ENCODE data around the gene EDNRA. TPM values are rescaled to one million over a fixed set of nuclear protein-coding genes. Genes with fewer than 3 reads are reported as not detected.

EDNRA gene
- total and polyA plus RNA-seq, 2 of the 4 experiments (the other 2 are of a cell fraction), result 3.8 to 6.5 TPM

- H3K9ac ChIP-seq (ENCODE audit: low read depth, low read length), result no peak overlapping the region
- H2AK5ac ChIP-seq (ENCODE audit: low read depth, low read length), result no peak overlapping the region
- 92% methylated on average over 2 of the region's 2 CpGs; no CpG with 5 or more reads in 1 of the 2 experiments for WGBS, 2 experiments (ENCODE audit: extremely low coverage in 2 of 2, insufficient read length in 1 of 2)
- H3K9me1 ChIP-seq (ENCODE audit: insufficient read depth, low read length), result peaks cover 4% of the 10 kb centered on the region
- H4K20me1 ChIP-seq (ENCODE audit: insufficient read depth, low read length), result no peaks in the 10 kb centered on the region
- H3K36me3 ChIP-seq (ENCODE audit: control insufficient read depth, insufficient read depth, low read length), result peaks cover 3% of the 10 kb centered on the region
- CTCF ChIA-PET, result interaction anchor here (0.7 to 2.0 kb wide), 2 partner anchors 10 to 354 kb away, joined by 3 to 7 read pairs; no protein-coding TSS in a partner anchor
- no peak overlapping the region for H2AFZ ChIP-seq (replicated peaks; ENCODE audit: low read length, poor library complexity)
- no peak overlapping the region for H3K14ac ChIP-seq (replicated peaks; ENCODE audit: low read depth, low read length)
- peaks cover 9 to 20% of the 10 kb centered on the region in 2 experiments for H3K79me1 ChIP-seq (ENCODE audit: low read depth in 1 of 2, low read length in 2 of 2)
- in situ Hi-C loops (cut with MboI; ENCODE audit: low sequenced_read_pairs) (loop anchor here (25.0 kb wide), 1 partner anchor 354 kb away; no protein-coding TSS in a partner anchor), dilution Hi-C loops (cut with HindIII; ENCODE audit: low sequenced_read_pairs, unreplicated experiment) (no loop called here), intact Hi-C loops (cut with micrococcal nuclease) (no loop called here)
- H3K4ac ChIP-seq (ENCODE audit: low read depth, low read length), result no peak overlapping the region
- ATAC-seq (ENCODE audit: low read depth) (no peak), DNase-seq (no peak)
- H3K18ac ChIP-seq (ENCODE audit: low read depth, low read length), result no peak overlapping the region
- H2BK5ac ChIP-seq (ENCODE audit: low read depth, low read length, poor library complexity, severe bottlenecking), result no peak overlapping the region
- POLR2A ChIA-PET (ENCODE audit: unreplicated experiment), result no interaction called here
- H2BK120ac ChIP-seq (ENCODE audit: low read depth, low read length), result no peak overlapping the region
- H3K4me3 ChIP-seq (ENCODE audit: insufficient read depth, low read depth, low read length), result no peak overlapping the region
- no peak overlapping the region for H3K27ac ChIP-seq (ENCODE audit: insufficient read depth, low read length)
- no peak overlapping the region for H2BK15ac ChIP-seq (ENCODE audit: low read depth, low read length)
- no peak overlapping the region for H3K4me2 ChIP-seq (ENCODE audit: low read depth, low read length)
- TF ChIP-seq RCOR1 (IDR thresholded peaks at IDR 0.05; ENCODE audit: insufficient replicate concordance, low read length), result no peak
- no peak for TF ChIP-seq CTCF (conservative IDR thresholded peaks at IDR 0.05; ENCODE audit: low read depth, low read length)
- no peak for TF ChIP-seq SMC3 (IDR thresholded peaks at IDR 0.05; ENCODE audit: low read depth, low read length)
- no peak for TF ChIP-seq FOS (IDR thresholded peaks at IDR 0.05; ENCODE audit: low read depth, low read length)
- TF ChIP-seq MXI1 (IDR thresholded peaks at IDR 0.05; ENCODE audit: borderline replicate concordance, low read depth, low read length), result no peak
- TF ChIP-seq POLR2A (IDR thresholded peaks at IDR 0.05; ENCODE audit: low read depth, low read length), result no peak
- no peak for TF ChIP-seq CEBPB (IDR thresholded peaks at IDR 0.05; ENCODE audit: low read depth, low read length)
- TF ChIP-seq NFE2L2 (IDR thresholded peaks at IDR 0.05; ENCODE audit: low read depth, low read length), result no peak
- no peak for TF ChIP-seq MAZ (IDR thresholded peaks at IDR 0.05; ENCODE audit: borderline replicate concordance, low read depth, low read length)
- TF ChIP-seq USF2 (IDR thresholded peaks at IDR 0.05; ENCODE audit: low read depth, low read length), result no peak
- TF ChIP-seq RFX5 (IDR thresholded peaks at IDR 0.05; ENCODE audit: low read depth, low read length), result no peak
- TF ChIP-seq CHD1 (IDR thresholded peaks at IDR 0.05; ENCODE audit: low read depth, low read length), result no peak
- TF ChIP-seq MAFK (IDR thresholded peaks at IDR 0.05; ENCODE audit: low read depth, low read length), result no peak
- TF ChIP-seq RAD21 (IDR thresholded peaks at IDR 0.05; ENCODE audit: low read length), result no peak
- TF ChIP-seq BHLHE40 (IDR thresholded peaks at IDR 0.05; ENCODE audit: low read depth, low read length), result no peak
- TF ChIP-seq ELK1 (IDR thresholded peaks at IDR 0.05; ENCODE audit: borderline replicate concordance, low read depth, low read length), result no peak
- no peak overlapping the region for H2BK20ac ChIP-seq (ENCODE audit: low read depth, low read length)
- no TSS peak for BruUV-seq (replicated peaks)
- no peak overlapping the region for H4K8ac ChIP-seq (ENCODE audit: low read depth in 2 of 2, low read length in 2 of 2)
- H3K4me1 ChIP-seq (ENCODE audit: control insufficient read depth, insufficient read depth, low read length), result peaks cover 4% of the 10 kb centered on the region
- H3K56ac ChIP-seq (ENCODE audit: extremely low read depth, insufficient read depth, low read length), result no peak overlapping the region
- H4K5ac ChIP-seq (ENCODE audit: low read depth, low read length), result no peak overlapping the region
- H2AK9ac ChIP-seq (replicated peaks; ENCODE audit: low read depth, low read length, poor library complexity), result no peak overlapping the region
- no peaks in the 10 kb centered on the region for H3K9me3 ChIP-seq (ENCODE audit: control insufficient read depth, insufficient read depth, low read length)
- no peak overlapping the region for H4K91ac ChIP-seq (ENCODE audit: insufficient read depth, low read depth, low read length)
- H3K23ac ChIP-seq (ENCODE audit: low read depth, low read length), result no peak overlapping the region
- H3K27me3 ChIP-seq (ENCODE audit: control insufficient read depth, insufficient read depth, low read length), result no peaks in the 10 kb centered on the region
Measured at GRCh38 chr4:147508346-147508745, 27.4 kb downstream of the EDNRA start.

Data from IMR-90 (cell line).